ENCODE measurements around the gene ZNRF3. TPM values are rescaled to one million over a fixed set of nuclear protein-coding genes. Genes with fewer than 3 reads are reported as not detected.
A peak's percentile ranks its signal among the peaks of the same experiment; 100 is the strongest.

The ZNRF3 gene
- total RNA-seq, 1 experiment from 2014 or later: 8.1 TPM

DNA sequence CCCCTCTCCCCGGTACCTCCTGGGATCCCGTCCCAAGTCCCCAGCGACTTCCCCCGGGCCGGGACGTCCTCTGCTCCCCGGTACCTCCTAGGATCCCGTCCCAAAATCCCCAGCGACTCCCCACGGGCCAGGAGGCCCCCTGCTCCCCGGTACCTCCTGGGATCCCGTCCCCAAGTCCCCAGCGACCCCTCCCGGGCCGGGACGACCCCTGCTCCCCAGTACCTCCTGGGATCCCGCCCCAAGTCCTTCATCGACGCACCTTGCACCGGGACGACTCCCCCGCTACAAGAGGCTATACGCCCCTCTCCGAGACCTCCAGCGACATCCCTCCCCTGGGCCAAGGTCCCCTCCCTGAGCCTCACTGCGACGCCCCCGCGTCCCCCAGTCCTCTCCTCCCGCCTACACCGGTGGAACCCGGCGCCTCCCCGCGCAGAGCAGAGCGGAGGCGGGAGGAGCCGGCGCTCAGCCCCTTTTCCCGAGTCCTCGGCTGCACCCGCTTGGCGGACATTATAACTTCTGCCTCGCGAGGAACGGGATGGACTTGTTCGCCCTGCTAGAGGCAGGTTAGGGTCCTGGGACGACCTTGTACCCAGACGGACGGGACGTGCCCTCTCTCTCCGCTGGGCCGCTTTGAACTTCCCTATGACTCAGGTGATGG, 190.4 kb downstream of the ZNRF3 start:
- H3K4me2 ChIP-seq (ENCODE audit: low read length): peak overlapping the region; percentile 85
- no peak overlapping the region for H3K27ac ChIP-seq (ENCODE audit: low read length)
- no peaks in the 10 kb centered on the region for H3K36me3 ChIP-seq (ENCODE audit: low read depth, low read length)
- intact Hi-C loops (cut with micrococcal nuclease): loop anchor here (10.0 kb wide), 1 partner anchor 81 kb away; no protein-coding TSS in a partner anchor
- no peaks in the 10 kb centered on the region for H3F3A ChIP-seq (ENCODE audit: low read length, unreplicated experiment)
- H3K79me2 ChIP-seq (ENCODE audit: low read length): no peaks in the 10 kb centered on the region
- ATAC-seq: no peak
- H2AFZ ChIP-seq (ENCODE audit: low read length): peak overlapping the region; percentile 61; the same call in 1 of the 2 replicates
- no peak for DNase-seq
- POLR2A ChIA-PET (ENCODE audit: unreplicated experiment): no interaction called here
- no peak overlapping the region for H3K9ac ChIP-seq (ENCODE audit: low read length)
- no peaks in the 10 kb centered on the region for H3K27me3 ChIP-seq (ENCODE audit: low read length)
- H3K9me2 ChIP-seq (replicated peaks; ENCODE audit: low read length): no peaks in the 10 kb centered on the region
- TF ChIP-seq EZH2phosphoT487 (IDR thresholded peaks at IDR 0.05; ENCODE audit: borderline replicate concordance, low read length) (no peak), EZH2 (IDR thresholded peaks at IDR 0.05; ENCODE audit: low read length, unreplicated experiment) (no peak)
- TF ChIP-seq, protein P1, sequence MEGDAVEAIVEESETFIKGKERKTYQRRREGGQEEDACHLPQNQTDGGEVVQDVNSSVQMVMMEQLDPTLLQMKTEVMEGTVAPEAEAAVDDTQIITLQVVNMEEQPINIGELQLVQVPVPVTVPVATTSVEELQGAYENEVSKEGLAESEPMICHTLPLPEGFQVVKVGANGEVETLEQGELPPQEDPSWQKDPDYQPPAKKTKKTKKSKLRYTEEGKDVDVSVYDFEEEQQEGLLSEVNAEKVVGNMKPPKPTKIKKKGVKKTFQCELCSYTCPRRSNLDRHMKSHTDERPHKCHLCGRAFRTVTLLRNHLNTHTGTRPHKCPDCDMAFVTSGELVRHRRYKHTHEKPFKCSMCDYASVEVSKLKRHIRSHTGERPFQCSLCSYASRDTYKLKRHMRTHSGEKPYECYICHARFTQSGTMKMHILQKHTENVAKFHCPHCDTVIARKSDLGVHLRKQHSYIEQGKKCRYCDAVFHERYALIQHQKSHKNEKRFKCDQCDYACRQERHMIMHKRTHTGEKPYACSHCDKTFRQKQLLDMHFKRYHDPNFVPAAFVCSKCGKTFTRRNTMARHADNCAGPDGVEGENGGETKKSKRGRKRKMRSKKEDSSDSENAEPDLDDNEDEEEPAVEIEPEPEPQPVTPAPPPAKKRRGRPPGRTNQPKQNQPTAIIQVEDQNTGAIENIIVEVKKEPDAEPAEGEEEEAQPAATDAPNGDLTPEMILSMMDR (conservative IDR thresholded peaks at IDR 0.05; ENCODE audit: low read depth, low read length): no peak
- no TSS peak for BruUV-seq (replicated peaks)
- H3K4me3 ChIP-seq (ENCODE audit: low read length): peak overlapping the region; percentile 63
- no peaks in the 10 kb centered on the region for H4K20me1 ChIP-seq (ENCODE audit: low read length)
- H3K9me3 ChIP-seq (ENCODE audit: low read length): no peaks in the 10 kb centered on the region
- peaks cover 10% of the 10 kb centered on the region; the same call in 1 of the 2 replicates for H3K4me1 ChIP-seq (ENCODE audit: insufficient read depth, low read length)
- CTCF ChIA-PET: no interaction called here

DNA sequence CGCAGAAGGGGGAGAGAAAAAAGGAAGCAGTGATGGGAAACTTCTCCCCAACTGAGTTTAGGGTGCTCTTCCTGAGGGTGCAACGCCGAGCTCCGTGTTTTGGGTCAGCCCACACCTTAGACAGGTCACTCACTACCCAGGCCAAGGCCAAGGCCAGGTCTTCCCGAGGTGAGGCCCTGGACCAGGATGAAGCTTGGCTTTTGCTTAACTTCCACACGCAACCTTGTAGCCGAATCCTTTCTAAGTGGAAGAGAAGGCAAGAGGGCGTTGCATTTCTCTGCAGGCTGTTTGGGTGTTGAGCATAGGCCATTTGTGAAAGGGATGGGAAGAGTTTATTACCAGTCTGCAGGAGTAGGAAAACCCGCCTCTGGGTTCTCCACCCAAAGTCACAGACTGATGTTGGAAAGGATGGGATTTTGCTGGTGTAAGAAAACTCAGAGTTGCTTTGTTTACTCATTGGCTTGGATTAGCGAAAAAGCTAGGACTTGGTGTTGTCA, 191.0 kb downstream of the ZNRF3 start:
- ATAC-seq: no peak
- H3K4me3 ChIP-seq (ENCODE audit: low read length): no peak overlapping the region
- no peak for DNase-seq
- H3K4me1 ChIP-seq (ENCODE audit: insufficient read depth, low read length): peaks cover 10% of the 10 kb centered on the region; the same call in 1 of the 2 replicates
- ChIA-PET CTCF (interaction anchor here (0.7 kb wide), 1 partner anchor 1313 kb away, joined by 3 read pairs; no protein-coding TSS in a partner anchor), POLR2A (ENCODE audit: unreplicated experiment) (no interaction called here)
- H3K27me3 ChIP-seq (ENCODE audit: low read length): no peaks in the 10 kb centered on the region
- H2AFZ ChIP-seq (ENCODE audit: low read length): no peak overlapping the region
- H3K36me3 ChIP-seq (ENCODE audit: low read depth, low read length): no peaks in the 10 kb centered on the region
- no peaks in the 10 kb centered on the region for H4K20me1 ChIP-seq (ENCODE audit: low read length)
- no peak overlapping the region for H3K27ac ChIP-seq (ENCODE audit: low read length)
- TF ChIP-seq, protein P1 (conservative IDR thresholded peaks at IDR 0.05; ENCODE audit: low read depth, low read length): no peak
- no peak for TF ChIP-seq EZH2 (IDR thresholded peaks at IDR 0.05; ENCODE audit: low read length, unreplicated experiment)
- no peaks in the 10 kb centered on the region for H3K9me2 ChIP-seq (replicated peaks; ENCODE audit: low read length)
- H3K9me3 ChIP-seq (ENCODE audit: low read length): no peaks in the 10 kb centered on the region
- H3K9ac ChIP-seq (ENCODE audit: low read length): no peak overlapping the region
- no peaks in the 10 kb centered on the region for H3F3A ChIP-seq (ENCODE audit: low read length, unreplicated experiment)
- no peak overlapping the region for H3K4me2 ChIP-seq (ENCODE audit: low read length)
- TSS peak; percentile 28 for BruUV-seq (replicated peaks)
- H3K79me2 ChIP-seq (ENCODE audit: low read length): no peaks in the 10 kb centered on the region
- intact Hi-C loops (cut with micrococcal nuclease): loop anchor here (10.0 kb wide), 1 partner anchor 80 kb away; no protein-coding TSS in a partner anchor
